ENCODE data around the gene MS4A4A. TPM values are rescaled to one million over a fixed set of nuclear protein-coding genes. Genes with fewer than 3 reads are reported as not detected.

Gene MS4A4A
- polyA plus RNA-seq, 3 donors = 5.1 to 9.9 (median 6.4) TPM

- no peak for DNase-seq
These were observed 63.7 kb downstream of the MS4A4A start for GRCh38 chr11:60344146-60344545.

GRCh38 chr11:60345489-60345888 lies 65.0 kb downstream of the MS4A4A start:
- DNase-seq = no peak

- DNase-seq = no peak
These were observed 66.8 kb downstream of the MS4A4A start for GRCh38 chr11:60347084-60347797.

- no peak for DNase-seq
These were observed 67.7 kb downstream of the MS4A4A start for GRCh38 chr11:60348116-60348515.

- DNase-seq = no peak
These were observed 69.5 kb downstream of the MS4A4A start for GRCh38 chr11:60349990-60350389.

GRCh38 chr11:60357771-60358170 lies 77.3 kb downstream of the MS4A4A start:
- no peak for DNase-seq

Other genes with a start within 250 kb of the MS4A4A start
- gene OOSP2, start 240.3 kb upstream of the MS4A4A start, polyA plus RNA-seq (ENCODE audit: insufficient read length in 3 of 3) = not detected
- gene MS4A3, start 224.0 kb upstream of the MS4A4A start, polyA plus RNA-seq (ENCODE audit: insufficient read length in 3 of 3) = 1 to 10 TPM in 1 of 3 donors, under 1 TPM in 2; 0.77 to 1.1 (median 0.99) TPM
- gene MS4A2, start 192.0 kb upstream of the MS4A4A start, polyA plus RNA-seq (ENCODE audit: insufficient read length in 3 of 3) = under 1 TPM in 2 of 3 donors, not detected in 1; 0.06 to 0.10 TPM
- 10 to 100 TPM; 17.4 to 18.0 (median 18.0) TPM for gene MS4A6A, start 97.6 kb upstream of the MS4A4A start, polyA plus RNA-seq (ENCODE audit: insufficient read length in 3 of 3)
- 1 to 10 TPM in 2 of 3 donors, under 1 TPM in 1; 0.94 to 1.5 (median 1.1) TPM for gene MS4A4E, start 37.5 kb upstream of the MS4A4A start, polyA plus RNA-seq (ENCODE audit: insufficient read length in 3 of 3)
- gene MS4A6E, start 46.6 kb downstream of the MS4A4A start, polyA plus RNA-seq (ENCODE audit: insufficient read length in 3 of 3) = not detected
- 1 to 10 TPM; 4.7 to 7.8 (median 7.6) TPM for gene MS4A7, start 97.9 kb downstream of the MS4A4A start, polyA plus RNA-seq (ENCODE audit: insufficient read length in 3 of 3)
- under 1 TPM; 0.10 to 0.27 (median 0.16) TPM for gene MS4A14, start 115.8 kb downstream of the MS4A4A start, polyA plus RNA-seq (ENCODE audit: insufficient read length in 3 of 3)
- gene MS4A5, start 148.9 kb downstream of the MS4A4A start, polyA plus RNA-seq (ENCODE audit: insufficient read length in 3 of 3) = not detected
- gene MS4A1, start 175.2 kb downstream of the MS4A4A start, polyA plus RNA-seq (ENCODE audit: insufficient read length in 3 of 3) = under 1 TPM in 2 of 3 donors, not detected in 1; 0.48 to 0.68 TPM
- gene MS4A12, start 212.1 kb downstream of the MS4A4A start, polyA plus RNA-seq (ENCODE audit: insufficient read length in 3 of 3) = not detected
- not detected for gene MS4A13, start 234.7 kb downstream of the MS4A4A start, polyA plus RNA-seq (ENCODE audit: insufficient read length in 3 of 3)